Kidney (tissue), 14 donors: ENCODE data around the gene GGT6. TPM values are rescaled to one million over a fixed set of nuclear protein-coding genes. Genes with fewer than 3 reads are reported as not detected.

ENCODE experiments used
- DNase-seq, 5 donors: peaks; one replicate each; pipeline ENCODE4 v3.0.0-alpha.2; 2013 to 2020
- FAIRE-seq: peaks from 2 replicates; lab custom pipeline; 2012; peaks lifted over from hg19 to GRCh38; lab: Jason Lieb, UNC
- H3K27ac ChIP-seq, 2 donors: one replicate each; pipeline ENCODE4 v1.7.0; 2013; ENCODE audit warnings: low read depth in 2 of 2, low read length in 2 of 2, inconsistent platforms in 1 of 2
- H3K27me3 ChIP-seq: one replicate; pipeline ENCODE4 v1.7.1; 2013; ENCODE audit warnings: low read length, inconsistent platforms; ENCODE audit not compliant: control insufficient read depth, insufficient read depth
- H3K36me3 ChIP-seq, 3 donors: one replicate each; pipeline versions ENCODE4 v1.7.0 to v1.7.1; 2013; ENCODE audit warnings: low read length in 3 of 3, control low read depth in 1 of 3, inconsistent platforms in 1 of 3; ENCODE audit not compliant: insufficient read depth in 3 of 3, control insufficient read depth in 2 of 3
- H3K4me1 ChIP-seq, 3 donors: one replicate each; pipeline versions ENCODE4 v1.7.0 to v1.7.1; 2013; ENCODE audit warnings: low read length in 3 of 3, inconsistent platforms in 1 of 3, low read depth in 1 of 3; ENCODE audit not compliant: control insufficient read depth in 2 of 3, insufficient read depth in 2 of 3
- H3K4me3 ChIP-seq, 3 donors: one replicate each; pipeline versions ENCODE4 v1.7.0 to v1.8.1; 2013; ENCODE audit warnings: low read length in 3 of 3, control low read depth in 1 of 3, inconsistent platforms in 1 of 3
- H3K9ac ChIP-seq, 3 donors: one replicate each; pipeline versions ENCODE4 v1.7.0 to v1.7.1; 2013; ENCODE audit warnings: low read length in 3 of 3, control low read depth in 1 of 3, inconsistent platforms in 1 of 3
- H3K9me3 ChIP-seq, 3 donors: one replicate each; pipeline versions ENCODE4 v1.7.0 to v1.7.1; 2013; ENCODE audit warnings: low read length in 3 of 3, control low read depth in 1 of 3, inconsistent platforms in 1 of 3; ENCODE audit not compliant: control insufficient read depth in 2 of 3, insufficient read depth in 1 of 3
- CTCF ChIP-seq: IDR thresholded peaks from 3 replicates; pipeline ENCODE4 v1.5.1; 2012; ENCODE audit warnings: mild to moderate bottlenecking, moderate library complexity, borderline replicate concordance; ENCODE audit not compliant: insufficient read depth; ENCODE audit errors: extremely low read depth
- intact Hi-C: fragments of 100-400 bp; cut with DNase I; formaldehyde crosslinking; loops from one replicate; pipeline ENCODE4 v1.11.1; 2022
- polyA plus RNA-seq: library from polyadenylated mRNA; stranded (reverse); fragments of 350-450 nt; fragmentation: Illumina TruSeq; extraction: RNeasy Lipid Tissue Mini Kit (QIAGEN cat#74804); gene quantifications from one replicate; pipeline ENCODE4 v1.2.3, GENCODE V29; 2014; ENCODE audit warnings: low read depth, low replicate concordance; ENCODE audit not compliant: insufficient read depth
- total RNA-seq: library from RNA; stranded (reverse); fragmentation: NEBNext Ultra II Directional; extraction: Animal tissue kit (Norgen Biotek cat#: 25700); gene quantifications from one replicate; pipeline ENCODE4 v1.2.1, GENCODE V29; 2021
- donor health status: control.
- donor health status: control.
- donor health status: control.
- donor health status: control.
- donor health status: control.
- donor health status: DM: yes; HTN: yes; CAD: no.
- donor health status: Normal renal cell carcinoma (clear cell type).

GGT6 gene
- total and polyA plus RNA-seq, 2 donors from 2014 or later, result 16.8 to 51.4 TPM

- intact Hi-C loops, result loop anchor here (10.0 kb wide), 1 partner anchor 59 kb away; no protein-coding TSS in a partner anchor
- H3K4me1 ChIP-seq, result peaks cover 0 to 16% (median 5%) of the 10 kb centered on the region in 3 donors
- H3K9me3 ChIP-seq, result no peaks in the 10 kb centered on the region
- no peaks in the 10 kb centered on the region for H3K36me3 ChIP-seq
- H3K27ac ChIP-seq, result no peak overlapping the region
- TF ChIP-seq CTCF, result peak; percentile 86
- DNase-seq, result peak; percentile 72 to 93 (median 73)
- FAIRE-seq, result peak; percentile 38
- H3K27me3 ChIP-seq, result no peaks in the 10 kb centered on the region
- no peak overlapping the region for H3K9ac ChIP-seq
- H3K4me3 ChIP-seq, result no peak overlapping the region
Observed at GRCh38 chr17:4565209-4566141, 5.1 kb upstream of the GGT6 start.

GRCh38 chr17:4562015-4562969 is 1.9 kb upstream of the GGT6 start:
- peak; percentile 3 for TF ChIP-seq CTCF
- H3K9me3 ChIP-seq, result no peaks in the 10 kb centered on the region
- H3K9ac ChIP-seq, result no peak overlapping the region
- FAIRE-seq, result no peak
- peaks cover 0 to 21% (median 17%) of the 10 kb centered on the region in 3 donors for H3K4me1 ChIP-seq
- intact Hi-C loops, result loop anchor here (10.0 kb wide), 1 partner anchor 63 kb away; no protein-coding TSS in a partner anchor
- peak in 1 of 5 donors; percentile 35 for DNase-seq
- H3K27ac ChIP-seq, result peak overlapping the region; percentile 5 to 32
- H3K27me3 ChIP-seq, result no peaks in the 10 kb centered on the region
- no peaks in the 10 kb centered on the region for H3K36me3 ChIP-seq
- peak overlapping the region in 1 of 3 donors; percentile 16 for H3K4me3 ChIP-seq

- intact Hi-C loops, result loop anchor here (10.0 kb wide), 1 partner anchor 64 kb away; no protein-coding TSS in a partner anchor
Observed at GRCh38 chr17:4560837-4561256, 470 bp upstream of the GGT6 start.

More at GRCh38 chr17:4560837-4561256, 470 bp upstream of the GGT6 start:
- Histone ChIP-seq H3K36me3 (no peaks in the 10 kb centered on the region), H3K9me3 (no peaks in the 10 kb centered on the region), H3K27ac (peak overlapping the region; percentile 78 to 86), H3K4me1 (peaks cover 4 to 25% (median 21%) of the 10 kb centered on the region in 3 donors), H3K9ac (peak overlapping the region in 1 of 3 donors; percentile 82), H3K4me3 (peak overlapping the region in 1 of 3 donors; percentile 58), H3K27me3 (no peaks in the 10 kb centered on the region)
- DNase-seq, result peak in 2 of 5 donors; percentile 41 to 53
- TF ChIP-seq CTCF, result peak; percentile 18
- FAIRE-seq, result no peak
